Transverse colon (tissue), 4 donors: ENCODE results near the gene RBM20. TPM values are rescaled to one million over a fixed set of nuclear protein-coding genes. Genes with fewer than 3 reads are reported as not detected.

ENCODE experiments used
- DNase-seq: peaks from one replicate; pipeline ENCODE4 v3.0.0-alpha.2; 2019
- H3K27ac ChIP-seq, 4 donors: fragments of 200-600 bp; sonication (generic); 2 replicates each; pipeline ENCODE4 v1.5.1; 2016 to 2018; ENCODE audit warnings: inconsistent platforms in 4 of 4
- H3K27me3 ChIP-seq: fragments of 200-600 bp; sonication (generic); 2 replicates; pipeline ENCODE4 v1.5.1; 2017; ENCODE audit warnings: inconsistent platforms
- H3K36me3 ChIP-seq, 4 donors: fragments of 200-600 bp; sonication (generic); 2 replicates each; pipeline ENCODE4 v1.5.1; 2017 to 2019; ENCODE audit warnings: inconsistent platforms in 4 of 4
- H3K4me1 ChIP-seq, 4 donors: fragments of 200-600 bp; sonication (generic); 2 replicates each; pipeline ENCODE4 v1.5.1; 2017 to 2020; ENCODE audit warnings: inconsistent platforms in 4 of 4
- H3K4me3 ChIP-seq, 4 donors: fragments of 200-600 bp; sonication (generic); 1 replicate in 1 of 4; 2 replicates in 3 of 4; pipeline versions ENCODE4 v1.5.1 to v1.6.1; 2017 to 2019; ENCODE audit warnings: inconsistent platforms in 4 of 4
- H3K9me3 ChIP-seq, 2 donors: fragments of 200-600 bp; sonication (generic); 2 replicates each; pipeline ENCODE4 v1.5.1; 2017 to 2019; ENCODE audit warnings: inconsistent platforms in 2 of 2
- EP300 ChIP-seq: sonication (generic); formaldehyde crosslinking; IDR thresholded peaks from one replicate; pipeline ENCODE4 v1.6.1; 2017; ENCODE audit warnings: antibody characterized with exemption, low read depth
- POLR2A ChIP-seq: fragments of 450-650 bp; IDR thresholded peaks from one replicate; pipeline ENCODE4 v1.6.1; 2016; ENCODE audit warnings: antibody characterized with exemption, mild to moderate bottlenecking, moderate library complexity
- POLR2AphosphoS5 ChIP-seq, 3 donors: sonication (generic); formaldehyde crosslinking; IDR thresholded peaks; one replicate each; pipeline ENCODE4 v1.6.1; 2016; ENCODE audit warnings: antibody characterized with exemption in 3 of 3
- WGBS, 2 donors: methylation state at CpG; one replicate each; pipeline ENCODE4 v1.1.5; 2018; ENCODE audit warnings: low coverage in 1 of 2; 5-methylcytosine and 5-hydroxymethylcytosine counted together
- in situ Hi-C, 4 donors: fragments of 200-750 bp; cut with MboI; loops; one replicate each; pipeline versions ENCODE4 v1.15.0 to v1.15.1; 2017; ENCODE audit warnings: low sequenced_read_pairs in 3 of 4, low pct_ligation_motif_present in 1 of 4, low pct_unique_long_range_greater_than_20kb in 1 of 4
- intact Hi-C: fragments of 100-400 bp; cut with DNase I; formaldehyde crosslinking; loops from one replicate; pipeline ENCODE4 v1.15.1; 2023; ENCODE audit warnings: low total_unique reads
- total RNA-seq, 4 donors: library from RNA; depleted of rRNA; stranded (reverse); fragments of >200 nt; gene quantifications; one replicate each; pipeline ENCODE4 v1.1.0, GENCODE V29; 2016
- TF ChIP-seq, protein P1 (sequence below), 5 experiments: fragments of 200-600 bp in 3 of 5; fragments of 450-650 bp in 2 of 5; sonication (generic) in 3 of 5; IDR thresholded peaks; 1 replicate in 2 of 5; 2 replicates in 3 of 5; pipeline ENCODE4 v1.5.1; 2016 to 2017; ENCODE audit warnings: antibody characterized with exemption in 5 of 5, inconsistent platforms in 3 of 5, mild to moderate bottlenecking in 2 of 5, moderate library complexity in 1 of 5

The RBM20 gene
- total RNA-seq, 4 donors from 2014 or later: 1.2 to 10.5 (median 2.9) TPM

DNA sequence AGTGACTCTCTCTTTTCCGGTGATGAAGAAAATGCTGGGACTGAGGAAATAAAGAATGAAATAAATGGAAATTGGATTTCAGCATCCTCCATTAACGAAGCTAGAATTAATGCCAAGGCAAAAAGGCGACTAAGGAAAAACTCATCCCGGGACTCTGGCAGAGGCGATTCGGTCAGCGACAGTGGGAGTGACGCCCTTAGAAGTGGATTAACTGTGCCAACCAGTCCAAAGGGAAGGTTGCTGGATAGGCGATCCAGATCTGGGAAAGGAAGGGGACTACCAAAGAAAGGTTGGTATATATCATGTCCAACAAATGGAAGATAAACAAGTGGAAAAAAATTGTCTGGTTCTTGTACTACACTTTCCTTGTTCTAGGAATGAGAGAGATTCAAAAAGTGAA, 237.1 kb downstream of the RBM20 start:
- Histone ChIP-seq H3K9me3 (no peaks in the 10 kb centered on the region), H3K27me3 (no peaks in the 10 kb centered on the region), H3K27ac (peak overlapping the region; percentile 9 to 29 (median 14)), H3K4me1 (peaks cover 8 to 85% (median 40%) of the 10 kb centered on the region in 4 donors), H3K36me3 (peaks cover 0 to 74% (median 21%) of the 10 kb centered on the region in 4 donors), H3K4me3 (no peak overlapping the region)
- intact Hi-C loops (no loop called here), in situ Hi-C loops (loop anchor here in 3 of 4 donors (10.0 to 25.0 kb wide), 5 partner anchors 76 to 569 kb away; partner anchors contain the start of gene SMNDC1 (in 1 of the 3))
- TF ChIP-seq POLR2A (no peak), EP300 (no peak), POLR2AphosphoS5 (IDR thresholded peaks at IDR 0.05) (peak in 1 of 3 donors; percentile 28)
- TF ChIP-seq, protein P1, sequence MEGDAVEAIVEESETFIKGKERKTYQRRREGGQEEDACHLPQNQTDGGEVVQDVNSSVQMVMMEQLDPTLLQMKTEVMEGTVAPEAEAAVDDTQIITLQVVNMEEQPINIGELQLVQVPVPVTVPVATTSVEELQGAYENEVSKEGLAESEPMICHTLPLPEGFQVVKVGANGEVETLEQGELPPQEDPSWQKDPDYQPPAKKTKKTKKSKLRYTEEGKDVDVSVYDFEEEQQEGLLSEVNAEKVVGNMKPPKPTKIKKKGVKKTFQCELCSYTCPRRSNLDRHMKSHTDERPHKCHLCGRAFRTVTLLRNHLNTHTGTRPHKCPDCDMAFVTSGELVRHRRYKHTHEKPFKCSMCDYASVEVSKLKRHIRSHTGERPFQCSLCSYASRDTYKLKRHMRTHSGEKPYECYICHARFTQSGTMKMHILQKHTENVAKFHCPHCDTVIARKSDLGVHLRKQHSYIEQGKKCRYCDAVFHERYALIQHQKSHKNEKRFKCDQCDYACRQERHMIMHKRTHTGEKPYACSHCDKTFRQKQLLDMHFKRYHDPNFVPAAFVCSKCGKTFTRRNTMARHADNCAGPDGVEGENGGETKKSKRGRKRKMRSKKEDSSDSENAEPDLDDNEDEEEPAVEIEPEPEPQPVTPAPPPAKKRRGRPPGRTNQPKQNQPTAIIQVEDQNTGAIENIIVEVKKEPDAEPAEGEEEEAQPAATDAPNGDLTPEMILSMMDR (IDR thresholded peaks at IDR 0.05): no peak
- no peak for DNase-seq
- 81 to 83% methylated on average over 8 to 9 of the region's 9 CpGs for WGBS, 2 donors

DNA sequence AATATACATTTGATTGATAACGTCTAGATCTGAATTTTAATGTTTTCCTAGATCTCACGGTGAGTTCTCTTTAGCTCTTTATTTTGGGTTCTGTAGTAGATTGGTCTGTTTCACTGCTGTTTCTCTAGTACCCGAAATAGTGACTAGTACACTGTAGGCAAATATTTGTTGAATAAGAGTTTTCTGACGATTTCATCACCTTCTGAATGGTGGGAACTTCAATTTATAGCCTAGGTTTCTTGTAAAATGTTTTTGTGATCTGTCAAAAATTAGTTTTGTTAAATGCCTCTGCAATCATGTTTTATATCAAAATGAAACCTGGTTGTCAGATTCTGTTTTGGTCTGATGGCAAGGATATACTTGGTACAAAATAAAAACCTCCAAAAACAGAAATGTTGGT, 237.8 kb downstream of the RBM20 start:
- WGBS, 2 donors: 52 to 53% methylated on average over 4 of the region's 4 CpGs
- H3K27ac ChIP-seq: peak overlapping the region in 2 of 4 donors; percentile 16 to 29
- intact Hi-C loops: no loop called here
- H3K4me3 ChIP-seq: no peak overlapping the region
- H3K9me3 ChIP-seq: no peaks in the 10 kb centered on the region
- peaks cover 7 to 83% (median 40%) of the 10 kb centered on the region in 4 donors for H3K4me1 ChIP-seq
- no peaks in the 10 kb centered on the region for H3K27me3 ChIP-seq
- no peak for DNase-seq
- in situ Hi-C loops: loop anchor here in 3 of 4 donors (10.0 to 25.0 kb wide), 5 partner anchors 77 to 570 kb away; partner anchors contain the start of gene SMNDC1 (in 1 of the 3)
- H3K36me3 ChIP-seq: peaks cover 0 to 67% (median 25%) of the 10 kb centered on the region in 4 donors
- TF ChIP-seq POLR2AphosphoS5 (IDR thresholded peaks at IDR 0.05) (peak in 1 of 3 donors; percentile 4), POLR2A (no peak)

DNA sequence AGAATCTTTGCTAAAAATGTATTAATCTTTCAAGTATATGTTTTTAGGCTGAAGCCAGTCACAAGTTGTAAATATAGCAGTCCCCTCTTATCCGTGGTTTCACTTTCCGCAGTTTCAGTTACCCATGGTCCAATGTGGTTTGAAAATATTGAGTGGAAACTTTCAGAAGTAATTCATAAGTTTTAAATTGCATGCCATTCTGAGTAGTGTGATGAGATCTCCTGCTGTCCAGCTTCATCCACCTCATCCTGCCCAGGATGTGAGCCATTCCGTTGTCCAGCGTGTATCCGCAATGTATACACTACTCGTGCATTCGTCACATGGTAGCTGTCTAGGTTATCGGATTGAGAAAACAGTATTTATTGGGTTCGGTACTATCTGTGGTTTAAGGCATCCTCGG, 239.8 kb downstream of the RBM20 start:
- H3K36me3 ChIP-seq: peaks cover 0 to 64% (median 30%) of the 10 kb centered on the region in 4 donors
- no peaks in the 10 kb centered on the region for H3K9me3 ChIP-seq
- H3K4me3 ChIP-seq: no peak overlapping the region
- H3K4me1 ChIP-seq: peaks cover 4 to 69% (median 31%) of the 10 kb centered on the region in 4 donors
- intact Hi-C loops: no loop called here
- H3K27ac ChIP-seq: peak overlapping the region in 3 of 4 donors; percentile 4 to 45 (median 9)
- no peak for TF ChIP-seq EP300
- no peak for TF ChIP-seq POLR2A
- TF ChIP-seq, protein P1 (IDR thresholded peaks at IDR 0.05): no peak
- TF ChIP-seq POLR2AphosphoS5 (IDR thresholded peaks at IDR 0.05): peak in 2 of 3 donors; percentile 31 to 48
- no peak for DNase-seq
- WGBS, 2 donors: 80 to 99% methylated on average over 9 to 10 of the region's 10 CpGs
- in situ Hi-C loops: loop anchor here in 3 of 4 donors (10.0 to 25.0 kb wide), 5 partner anchors 79 to 572 kb away; partner anchors contain the start of gene SMNDC1 (in 1 of the 3)
- no peaks in the 10 kb centered on the region for H3K27me3 ChIP-seq

DNA sequence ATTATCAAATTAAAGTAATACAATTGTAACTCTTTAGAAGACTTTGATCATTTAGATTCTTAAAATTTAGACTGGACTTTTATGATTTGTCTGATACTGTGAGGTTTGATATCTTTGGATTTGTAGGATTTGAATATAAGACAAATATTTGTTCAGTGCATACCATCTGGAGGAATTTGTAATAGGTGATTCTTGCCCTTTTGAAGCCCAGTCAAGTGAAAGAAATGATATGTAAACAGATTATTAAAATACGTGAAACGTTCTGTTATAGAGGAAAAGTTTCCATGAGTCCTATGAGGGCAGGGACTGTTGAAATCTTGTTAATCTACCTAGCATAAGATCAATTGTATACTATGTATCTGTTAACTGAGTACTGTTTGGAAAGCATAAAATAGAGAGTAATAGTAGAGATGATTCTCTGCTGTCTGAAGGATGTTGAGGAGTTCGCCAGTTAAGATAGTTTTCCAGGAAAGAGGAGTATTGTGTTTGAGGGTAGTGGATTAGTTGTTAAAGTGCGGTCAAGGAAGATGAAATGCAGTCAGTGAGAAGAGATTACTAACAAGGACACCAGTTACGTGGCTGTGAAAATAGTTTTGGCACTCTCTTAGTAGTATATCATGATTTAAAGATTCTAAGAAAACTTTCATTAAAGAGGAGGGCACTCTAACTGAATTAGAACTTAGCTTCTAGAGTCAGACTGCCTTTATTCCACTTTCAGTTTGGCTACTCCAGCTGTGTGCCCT, 242.0 kb downstream of the RBM20 start:
- intact Hi-C loops: no loop called here
- Histone ChIP-seq H3K4me1 (peaks cover 0 to 56% (median 24%) of the 10 kb centered on the region in 4 donors), H3K36me3 (peaks cover 0 to 79% (median 30%) of the 10 kb centered on the region in 4 donors), H3K9me3 (no peaks in the 10 kb centered on the region), H3K27me3 (no peaks in the 10 kb centered on the region), H3K4me3 (no peak overlapping the region), H3K27ac (peak overlapping the region; percentile 6 to 49 (median 26))
- 48% methylated on average over 5 of the region's 5 CpGs for WGBS, 2 donors
- no peak for TF ChIP-seq EP300
- TF ChIP-seq, protein P1 (IDR thresholded peaks at IDR 0.05): no peak
- no peak for TF ChIP-seq POLR2A
- in situ Hi-C loops: loop anchor here in 3 of 4 donors (5.0 to 25.0 kb wide), 6 partner anchors 81 to 574 kb away; partner anchors contain the start of gene SMNDC1 (in 1 of the 3)
- no peak for DNase-seq
